K562 treated with DMSO at 1 percent for 4 hours (cell line): ENCODE data around the gene FOXG1. TPM values are rescaled to one million over a fixed set of nuclear protein-coding genes. Genes with fewer than 3 reads are reported as not detected.

Experiments used
- total RNA-seq: library from RNA; unstranded; fragments of 300-600 nt; gene quantifications from 2 replicates; pipeline ENCODE4 v1.2.3, GENCODE V29; 2022; ENCODE audit not compliant: insufficient read depth

Gene FOXG1
- 1.9 and 2.8 TPM in 2 replicates for total RNA-seq

DNA sequence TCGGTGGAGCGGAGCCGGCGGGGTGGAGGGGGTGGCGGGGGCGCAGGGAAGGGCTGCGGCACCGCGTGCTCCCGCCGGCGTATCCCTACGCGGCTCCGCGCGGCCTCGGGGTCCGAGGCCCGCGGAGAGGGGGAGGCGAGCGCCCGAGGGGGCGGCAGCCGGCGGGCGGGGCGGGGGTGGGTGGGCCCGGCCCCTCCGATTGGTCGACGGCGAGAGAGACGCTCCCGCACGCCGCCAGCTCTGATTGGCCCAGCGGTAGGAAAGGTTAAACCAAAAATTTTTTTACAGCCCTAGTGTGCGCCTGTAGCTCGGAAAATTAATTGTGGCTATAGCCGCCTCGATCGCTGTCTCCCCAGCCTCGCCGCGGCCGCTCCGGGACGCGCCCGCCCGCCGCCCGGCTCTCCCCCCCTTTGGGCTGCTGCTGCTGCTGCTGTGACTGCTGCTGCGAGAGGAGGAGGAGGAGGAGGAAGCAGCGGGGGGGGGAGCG, at the start of gene FOXG1:
Gene FOXG1 (plus strand): TSS at position 319 of the 487 bp plus-strand sequence. CDS start 493 bp downstream, outside the sequence.

